NCI-H1930 (cell line): Measurements from ENCODE around the gene PPP1R1C.
"Not testable (repeated sequence)": the region's sequence is repeated elsewhere in the genome, so short reads cannot be mapped to it uniquely, and the experiment has no call there.

ENCODE experiments used
- DNase-seq, 2 experiments: peaks; one replicate each; lab custom pipeline; 2025; lab: John Stamatoyannopoulos, UW

Gene PPP1R1C

DNA sequence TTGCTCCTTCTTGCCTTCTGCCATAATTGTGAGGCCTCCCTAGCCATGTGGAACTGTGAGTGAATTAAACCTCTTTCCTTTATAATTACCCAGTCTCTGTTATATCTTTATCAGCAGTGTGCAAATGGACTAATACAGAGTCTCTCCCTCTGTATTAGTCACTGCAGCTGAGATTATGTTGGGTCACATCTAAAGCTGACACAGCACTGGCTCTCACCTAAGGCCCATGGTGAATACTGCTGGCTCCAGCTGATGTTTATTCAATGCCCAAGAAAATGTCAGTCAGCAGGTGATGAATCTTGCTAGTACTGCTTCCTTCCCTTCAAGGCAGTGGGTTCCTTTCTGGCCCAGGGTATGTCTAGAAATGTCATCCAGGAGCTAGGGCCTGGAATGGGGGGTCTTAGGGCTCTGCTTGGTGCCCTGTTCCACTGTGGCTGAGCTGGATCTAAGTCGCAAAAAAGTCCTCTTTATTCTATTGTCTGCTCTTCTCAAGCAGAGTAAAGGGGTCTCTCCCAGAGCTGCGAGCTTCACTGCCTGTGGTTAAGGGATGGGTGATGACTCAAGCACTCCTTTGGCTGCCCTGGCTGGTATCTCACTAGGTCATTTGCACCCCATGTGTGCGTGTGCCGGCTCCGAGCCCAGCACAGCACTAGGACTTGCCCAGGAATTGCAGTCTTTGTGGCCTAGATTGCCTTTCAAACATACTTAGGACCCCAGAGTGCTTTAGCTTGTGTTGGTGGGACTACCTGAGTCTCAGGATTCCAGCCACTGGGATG is 29.9 kb downstream of the PPP1R1C start:
- DNase-seq = no peak

DNA sequence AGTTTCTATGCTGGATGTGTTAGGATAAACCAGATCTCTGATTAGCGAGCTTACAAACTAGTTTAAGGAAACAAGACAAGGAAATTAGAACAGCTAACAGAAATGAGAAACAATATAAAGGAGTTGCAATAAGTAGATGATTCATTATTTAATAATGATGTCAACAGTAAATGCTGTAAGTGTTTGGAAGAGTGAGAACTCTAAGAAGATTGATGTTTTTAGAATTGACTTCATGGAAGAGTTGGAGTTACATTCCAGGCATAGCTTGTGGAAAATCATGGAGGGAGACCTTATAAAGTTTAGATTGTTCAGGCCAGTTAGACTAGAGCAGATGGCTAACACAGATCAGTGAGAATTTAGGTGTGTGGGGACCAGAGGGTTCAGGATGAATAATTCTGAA is 32.6 kb downstream of the PPP1R1C start:
- no peak for DNase-seq

DNA sequence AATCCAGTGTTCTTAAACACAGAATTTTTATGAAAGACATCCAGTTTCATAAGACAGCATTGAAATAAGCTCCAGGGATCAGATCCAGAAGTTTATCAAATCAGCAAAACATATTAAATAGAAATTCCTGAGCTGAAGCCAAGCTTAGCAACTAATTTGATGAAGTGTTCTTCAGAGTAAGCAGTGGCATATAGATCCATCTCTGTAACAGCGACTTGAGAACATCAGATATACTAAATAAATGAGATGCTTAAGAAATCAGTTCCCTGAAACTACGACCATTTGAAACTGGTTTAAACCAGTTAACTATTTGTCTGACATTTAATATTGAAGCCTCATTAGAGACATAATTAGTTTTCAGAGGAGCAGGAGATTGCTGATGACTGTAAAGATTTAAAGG is 34.1 kb downstream of the PPP1R1C start:
- no peak for DNase-seq

DNA sequence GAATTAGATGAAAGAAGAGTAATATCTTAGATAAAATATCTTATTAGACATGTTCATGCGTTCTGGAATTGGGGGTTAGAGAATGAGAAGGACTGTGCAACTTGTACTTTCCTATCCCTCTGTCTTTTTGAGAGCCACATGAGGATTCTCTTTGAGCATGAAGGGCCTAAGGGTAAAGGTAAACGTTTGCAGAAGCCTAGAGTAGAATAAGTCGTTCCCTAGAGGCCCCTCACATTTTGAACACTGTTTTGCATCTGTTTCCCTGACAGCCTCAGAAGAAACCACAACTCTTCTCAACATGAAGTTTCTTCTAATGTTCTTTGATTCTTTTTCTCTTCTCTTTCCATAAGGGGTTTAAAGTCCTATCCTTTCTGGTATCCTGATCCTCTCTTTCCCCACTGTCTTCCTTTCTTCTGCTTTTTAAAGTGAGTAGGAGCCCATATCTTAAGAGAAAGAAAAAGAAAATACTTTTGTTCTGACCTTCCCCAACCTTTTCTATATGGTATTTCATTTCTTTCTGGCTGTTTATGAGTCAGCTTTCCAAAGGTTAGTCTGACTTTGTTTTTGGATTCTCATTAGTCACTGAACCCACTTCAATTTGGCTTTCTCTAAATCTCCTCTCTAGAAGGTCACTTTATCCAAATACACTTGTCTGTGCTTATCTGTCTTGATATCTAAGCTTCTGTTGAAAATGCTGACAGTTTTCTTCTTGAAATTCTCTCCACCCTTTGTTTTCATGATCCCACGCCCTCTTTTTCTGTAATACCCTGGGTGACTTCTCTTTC is 34.8 kb downstream of the PPP1R1C start:
- DNase-seq = no peak

DNA sequence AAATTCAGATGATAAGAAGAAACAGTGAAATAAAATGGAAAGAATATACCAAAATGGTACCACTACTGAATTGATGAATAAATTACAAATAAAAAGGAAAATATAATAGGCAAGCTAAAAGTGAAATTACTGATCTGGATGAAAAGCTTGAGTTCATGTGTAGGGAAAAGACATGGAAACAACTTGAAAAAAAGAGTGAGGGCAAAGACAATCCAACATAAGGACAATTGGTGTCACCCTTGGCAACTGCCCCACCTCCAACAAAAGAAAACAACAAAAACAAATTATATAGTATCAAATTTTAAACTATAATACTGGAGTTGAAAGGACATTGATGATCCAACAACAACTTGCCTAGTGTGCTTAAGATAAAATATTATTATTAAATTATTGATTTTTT is 37.6 kb downstream of the PPP1R1C start:
- DNase-seq = no peak

DNA sequence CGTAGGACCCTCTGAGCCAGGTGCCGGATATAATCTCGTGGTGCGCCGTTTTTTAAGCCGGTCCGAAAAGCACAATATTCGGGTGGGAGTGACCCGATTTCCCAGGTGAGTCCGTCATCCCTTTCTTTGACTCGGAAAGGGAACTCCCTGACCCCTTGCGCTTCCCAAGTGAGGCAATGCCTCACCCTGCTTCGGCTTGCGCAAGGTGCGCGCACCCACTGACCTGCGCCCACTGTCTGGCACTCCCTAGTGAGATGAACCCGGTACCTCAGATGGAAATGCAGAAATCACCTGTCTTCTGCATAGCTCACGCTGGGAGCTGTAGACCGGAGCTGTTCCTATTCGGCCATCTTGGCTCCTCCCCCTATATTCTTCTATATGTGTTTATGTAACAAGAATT is 45.2 kb downstream of the PPP1R1C start:
- not testable (repeated sequence) for DNase-seq

DNA sequence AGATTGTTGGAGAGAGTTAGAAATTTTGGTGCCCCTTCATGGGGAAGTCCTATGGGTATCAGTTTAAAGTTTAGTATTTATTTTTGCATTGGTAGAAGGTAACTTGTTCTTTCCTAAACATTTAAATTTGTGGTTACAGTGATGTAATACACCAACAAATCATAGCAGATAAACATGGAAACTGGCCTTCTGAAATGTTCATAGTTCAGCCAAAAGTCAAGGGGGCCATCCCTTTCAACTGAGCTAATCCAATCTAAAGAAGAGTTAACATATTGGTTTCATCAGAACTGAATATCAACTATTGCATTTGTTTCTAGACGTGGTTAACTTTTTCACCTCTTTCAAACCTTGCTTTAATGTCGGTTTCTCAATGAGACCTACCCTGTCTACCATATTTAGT is 46.3 kb downstream of the PPP1R1C start:
- no peak for DNase-seq

DNA sequence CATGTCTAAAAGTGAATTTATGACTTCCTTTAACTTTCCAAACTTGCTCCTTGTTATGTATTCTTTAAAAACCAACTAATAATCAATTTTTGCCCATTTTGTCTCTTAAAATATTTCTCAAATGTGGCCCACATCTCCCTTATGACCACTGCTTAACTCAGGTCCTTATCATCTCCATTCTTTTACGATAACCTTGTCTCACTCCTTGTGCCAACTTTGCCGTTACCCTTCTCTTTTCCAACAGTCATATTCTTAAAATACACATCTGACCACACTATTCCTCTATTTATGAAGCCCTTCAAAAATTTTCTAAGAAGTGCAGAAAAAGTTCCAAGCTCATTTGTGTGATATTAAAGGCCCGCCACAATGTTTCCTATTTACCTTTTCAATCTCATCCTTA is 47.8 kb downstream of the PPP1R1C start:
- no peak for DNase-seq

DNA sequence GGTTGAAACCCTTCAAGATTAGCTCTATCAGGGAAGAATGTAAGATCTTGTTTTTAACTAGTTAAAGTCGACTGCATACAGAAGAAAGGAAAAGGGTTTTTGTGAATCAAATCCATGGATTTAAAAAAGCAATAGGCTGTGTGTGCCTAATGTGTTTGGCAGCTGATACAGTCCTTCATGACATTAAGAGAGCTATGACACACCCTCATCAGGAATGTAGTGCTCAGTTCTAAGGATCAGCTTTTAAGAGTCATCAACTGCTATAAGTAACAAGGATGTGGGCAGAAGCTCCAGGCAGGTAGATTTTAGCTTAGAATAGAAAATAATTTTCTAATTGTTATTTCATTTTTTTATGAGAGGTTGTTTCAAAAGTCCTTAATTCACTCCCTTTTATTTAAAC is 52.9 kb downstream of the PPP1R1C start:
- no peak for DNase-seq

DNA sequence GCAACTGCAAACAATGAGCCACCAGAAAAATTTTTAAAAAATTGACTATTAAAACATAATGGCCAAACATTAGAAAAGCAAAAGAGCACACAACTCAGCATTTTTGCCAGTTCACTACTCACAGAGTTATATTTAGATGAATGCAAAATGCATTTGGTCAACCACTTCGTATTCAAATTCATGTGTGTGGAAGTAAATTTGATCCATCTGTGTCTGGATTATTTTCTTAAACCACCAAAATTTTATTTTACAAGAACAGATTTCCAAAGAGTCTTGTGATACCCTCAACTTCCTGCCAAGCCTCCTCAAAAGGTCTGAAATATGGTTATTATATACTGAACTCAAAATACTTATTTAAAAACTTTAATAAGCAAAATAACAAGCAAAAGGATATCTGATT is 57.4 kb downstream of the PPP1R1C start:
- no peak for DNase-seq

DNA sequence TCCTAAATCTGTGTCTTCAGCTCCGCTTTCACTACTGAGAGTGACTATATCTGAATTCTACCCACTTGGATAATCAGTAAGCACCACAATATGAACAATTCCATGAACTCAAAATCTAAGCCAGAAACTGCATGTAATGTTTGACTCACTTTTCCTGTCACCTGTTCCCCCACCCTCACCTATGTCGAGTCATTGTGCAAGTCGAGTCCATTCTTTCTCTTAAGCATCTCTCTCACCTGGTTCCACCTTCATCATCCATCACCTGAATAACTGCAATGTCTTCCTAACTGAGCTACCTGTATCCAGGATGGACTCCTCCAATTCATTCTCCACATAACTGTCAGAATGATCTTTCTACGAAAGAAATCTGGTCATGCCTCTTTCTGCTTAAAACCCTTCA is 58.2 kb downstream of the PPP1R1C start:
- no peak for DNase-seq

DNA sequence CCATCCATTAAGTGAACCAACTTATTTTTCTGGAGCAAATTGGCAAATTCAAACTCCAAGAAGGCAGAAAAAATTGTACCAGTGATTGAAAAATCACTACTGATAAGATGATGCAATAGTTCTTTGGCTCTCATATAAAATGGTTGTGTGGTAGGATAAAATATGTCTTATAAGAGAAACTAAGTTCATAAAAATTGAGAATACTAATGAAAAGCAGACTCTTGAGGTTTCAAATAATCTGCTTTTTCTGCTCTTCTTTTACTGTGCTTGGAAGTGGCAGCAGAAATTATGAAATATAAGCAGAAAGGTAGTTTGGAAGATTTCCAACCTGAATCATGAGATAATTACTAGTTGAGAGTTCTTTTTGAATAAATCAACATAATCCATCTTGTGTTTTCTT is 61.9 kb downstream of the PPP1R1C start:
- DNase-seq = no peak

DNA sequence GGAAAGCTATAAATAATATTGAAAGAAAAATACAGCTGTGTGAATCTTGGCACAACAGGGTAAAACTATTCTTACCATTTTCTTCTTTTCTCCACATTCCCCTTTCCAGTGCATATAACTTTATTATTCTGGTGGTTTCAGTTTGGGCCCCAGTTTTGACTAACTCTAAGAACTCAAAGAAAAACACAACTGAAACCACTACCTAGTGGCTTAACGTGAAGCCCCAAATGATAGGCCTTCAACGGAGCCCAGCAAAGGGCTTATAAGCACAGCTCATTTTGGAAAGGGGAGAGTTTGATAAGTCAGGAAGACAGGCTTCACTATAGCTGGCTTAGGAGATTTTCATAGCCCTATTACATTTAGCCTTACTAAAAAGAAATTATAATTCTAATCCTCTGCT is 62.4 kb downstream of the PPP1R1C start:
- no peak for DNase-seq

DNA sequence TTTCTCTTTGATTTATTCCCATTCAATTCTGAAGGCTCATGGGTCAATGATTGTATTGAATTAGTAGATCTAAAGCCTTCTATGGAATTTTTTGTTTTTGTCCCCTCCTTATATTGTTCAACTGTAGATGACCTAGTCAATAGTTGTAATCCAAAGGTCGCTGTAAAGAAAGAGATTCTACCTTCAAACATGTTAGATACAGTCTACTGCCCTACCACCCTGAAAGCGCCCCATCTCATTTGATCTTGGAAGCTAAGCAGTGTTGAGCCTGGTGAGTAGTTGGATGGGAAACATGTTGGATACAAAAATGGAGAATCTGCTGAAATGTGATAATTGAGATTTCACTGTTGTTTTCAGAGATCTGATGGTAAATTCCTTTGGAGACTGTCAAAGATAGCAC is 63.0 kb downstream of the PPP1R1C start:
- no peak for DNase-seq

DNA sequence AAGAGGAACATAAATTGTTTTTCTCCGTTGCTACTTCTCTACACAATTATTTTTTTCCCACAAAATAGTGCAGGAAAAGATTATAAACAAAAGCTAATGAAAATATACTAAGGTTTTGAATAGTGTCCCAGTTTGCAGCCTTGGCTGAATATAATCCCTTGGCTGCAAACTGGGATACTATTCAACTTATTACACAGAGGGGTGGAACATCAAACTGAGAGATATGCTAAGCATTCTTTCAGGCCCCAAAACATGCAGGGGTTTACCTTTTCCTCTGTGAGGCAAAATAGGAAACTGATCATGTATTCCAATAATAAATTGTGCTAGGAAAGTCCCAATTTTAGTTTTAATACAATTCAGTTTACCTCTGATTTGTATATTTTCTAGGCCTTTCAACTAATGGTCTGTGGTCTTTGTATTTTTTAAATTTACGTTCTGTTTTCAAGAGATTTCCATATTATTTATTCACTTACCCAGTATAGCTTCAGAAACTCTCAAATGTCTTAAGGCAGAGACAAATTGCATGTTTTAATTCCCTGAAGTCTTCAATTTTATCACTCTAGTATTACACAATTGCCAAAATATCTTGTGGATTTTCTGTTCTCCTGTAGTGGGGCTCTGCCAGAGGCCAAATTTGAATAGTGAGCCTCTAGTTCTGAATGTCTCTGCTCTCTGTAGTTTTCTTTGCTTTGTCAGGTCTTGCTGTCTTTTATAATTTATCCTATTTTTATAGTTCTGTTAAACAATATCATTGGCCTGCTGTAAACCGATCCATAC is 63.9 kb downstream of the PPP1R1C start:
- DNase-seq = no peak

DNA sequence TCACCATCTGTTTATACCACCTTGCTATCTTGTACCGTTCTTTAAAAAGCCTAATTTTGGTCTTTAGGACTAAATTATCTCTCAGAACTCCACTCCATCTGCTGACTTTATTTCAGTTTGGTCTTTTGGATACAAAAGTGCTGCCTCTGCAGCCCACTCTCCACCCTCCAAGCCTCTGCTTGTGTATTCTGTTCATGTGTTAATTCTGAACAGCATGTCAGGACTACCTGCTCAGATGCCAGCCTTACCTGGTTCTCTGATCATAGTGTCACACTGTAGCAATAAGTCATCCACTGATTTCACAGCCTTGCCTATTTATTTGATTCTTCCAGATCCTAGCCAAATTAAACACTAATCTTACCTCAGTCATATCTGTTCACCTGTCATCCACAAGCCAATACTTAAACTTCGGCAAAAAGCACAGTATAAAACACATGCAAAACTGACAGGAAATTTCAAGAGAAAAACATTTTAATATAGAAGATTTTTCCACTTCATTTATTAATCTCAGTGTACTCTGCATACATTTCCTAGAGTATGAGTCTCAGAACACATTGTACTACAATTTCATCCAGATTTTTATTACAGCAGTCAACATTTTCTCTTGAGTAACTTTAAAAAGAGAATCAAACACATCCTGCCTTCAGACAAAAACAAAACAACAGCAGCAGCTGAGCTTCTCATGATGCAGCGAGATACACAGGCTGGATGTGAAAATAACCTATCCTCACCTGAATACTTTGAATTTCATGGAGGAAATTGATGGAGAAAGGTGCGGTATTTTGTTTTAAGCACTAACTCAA is 64.9 kb downstream of the PPP1R1C start:
- DNase-seq = no peak

DNA sequence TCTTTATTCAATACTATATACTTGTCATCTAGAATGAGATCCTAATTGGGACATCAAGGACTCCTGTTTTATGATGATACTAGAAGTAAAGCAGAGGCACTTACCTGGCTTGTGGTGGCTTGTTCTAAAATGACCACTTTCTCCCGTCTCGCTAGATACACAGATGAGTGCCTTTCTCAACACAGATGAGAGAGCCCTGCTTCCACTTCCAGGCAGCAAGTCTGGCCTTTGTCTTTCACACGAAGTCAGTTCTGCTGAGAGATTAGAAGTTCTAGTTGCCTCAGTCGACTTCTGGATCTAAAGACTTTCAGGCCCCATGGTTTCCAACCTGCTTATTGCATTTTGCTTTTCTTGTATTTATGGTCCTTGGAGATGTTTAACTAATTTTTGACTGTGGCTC is 70.3 kb downstream of the PPP1R1C start:
- no peak for DNase-seq

DNA sequence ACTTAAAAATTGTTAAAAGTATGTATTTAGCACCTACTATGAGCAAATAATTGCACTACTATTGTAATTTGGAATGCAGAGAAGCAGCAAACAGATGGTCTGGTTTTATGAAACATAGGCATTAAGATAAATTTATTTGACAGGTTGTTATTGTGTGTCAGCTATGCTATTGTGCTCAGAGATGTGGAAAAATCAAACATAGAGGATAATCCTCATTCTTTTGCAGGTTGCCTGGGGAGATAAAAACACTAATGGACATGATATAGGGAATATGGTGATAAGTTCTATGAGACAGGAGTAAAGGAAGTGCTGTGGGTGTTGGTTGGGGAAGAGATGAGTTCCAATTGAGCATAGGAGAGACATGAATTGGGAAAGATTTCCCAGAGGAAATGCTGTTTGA is 71.3 kb downstream of the PPP1R1C start:
- DNase-seq = no peak

DNA sequence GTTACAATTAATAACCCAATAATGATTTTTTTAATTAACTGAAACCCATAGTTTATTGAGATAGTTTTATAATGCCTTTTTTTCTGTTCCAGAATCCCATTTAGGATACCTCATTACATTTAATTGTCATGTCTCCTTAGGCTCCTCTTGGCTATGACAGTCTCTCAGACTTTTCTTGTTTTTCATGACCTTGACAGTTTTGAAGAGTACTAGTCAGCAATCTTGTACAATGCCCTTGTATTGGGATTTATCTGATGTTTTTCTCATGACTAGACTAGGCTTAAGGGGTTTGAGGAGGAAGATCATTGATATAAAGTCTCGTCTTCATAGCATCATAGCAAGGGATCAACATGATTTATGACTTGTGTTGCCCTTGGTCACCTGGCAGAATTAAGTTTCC is 72.4 kb downstream of the PPP1R1C start:
- no peak for DNase-seq

DNA sequence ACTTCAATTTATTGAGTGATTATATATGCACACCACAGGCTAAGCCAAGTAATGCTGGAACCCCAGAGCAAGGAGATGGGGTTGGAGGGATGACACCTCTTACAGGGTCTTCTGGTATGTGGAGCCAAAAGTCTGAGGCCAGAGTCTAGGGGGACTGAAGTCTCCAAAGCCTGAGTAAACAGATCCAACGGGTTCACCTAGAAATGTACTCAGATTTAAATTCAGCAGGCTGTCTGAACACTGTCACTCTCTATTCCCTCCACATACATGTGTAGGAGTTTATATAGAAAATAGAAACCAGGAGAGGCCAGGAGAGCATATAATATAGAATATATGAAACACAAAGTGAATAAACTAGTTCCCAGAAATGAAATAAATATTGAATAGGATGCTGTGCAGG is 76.1 kb downstream of the PPP1R1C start:
- DNase-seq = no peak

DNA sequence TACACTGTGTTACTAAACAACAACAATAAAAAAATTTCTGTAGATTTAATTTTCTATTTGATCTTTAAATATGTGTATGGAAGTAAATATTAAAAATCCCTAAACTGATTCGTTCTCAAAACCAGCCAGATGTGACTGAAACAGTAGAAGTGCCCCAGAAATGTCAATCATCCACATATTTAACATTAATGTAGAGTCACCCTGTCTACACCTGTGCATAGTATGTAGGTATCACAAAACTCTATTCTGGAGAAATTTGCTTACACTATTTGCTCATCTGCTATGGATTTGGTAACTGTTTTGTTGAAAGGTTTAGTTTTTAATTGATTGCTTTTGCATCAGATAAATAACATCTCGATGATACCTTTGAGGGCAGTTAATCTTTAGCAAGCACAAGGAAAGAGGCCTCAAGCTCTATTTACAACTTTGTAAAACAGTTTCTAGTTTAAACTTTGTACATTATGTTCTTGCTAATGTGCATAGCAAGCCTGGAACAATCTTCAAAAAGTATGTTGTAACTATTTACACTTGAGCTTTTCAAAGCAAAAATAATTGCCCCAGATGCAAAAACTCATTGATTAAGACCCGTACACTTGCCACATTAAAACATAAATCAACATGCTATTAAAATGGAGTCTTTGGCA is 76.8 kb downstream of the PPP1R1C start:
- no peak for DNase-seq
